GM12874 (cell line): Measurements from ENCODE around the gene CIRBP.
A peak's percentile ranks its signal among the peaks of the same experiment; 100 is the strongest.

ENCODE experiments used
- TF ChIP-seq, protein P1 (sequence below): IDR thresholded peaks from 2 replicates; pipeline ENCODE4 v1.5.1; 2011; ENCODE audit warnings: low read depth, mild to moderate bottlenecking, control low read depth, low read length, moderate library complexity; ENCODE audit not compliant: insufficient read depth

The CIRBP gene

DNA sequence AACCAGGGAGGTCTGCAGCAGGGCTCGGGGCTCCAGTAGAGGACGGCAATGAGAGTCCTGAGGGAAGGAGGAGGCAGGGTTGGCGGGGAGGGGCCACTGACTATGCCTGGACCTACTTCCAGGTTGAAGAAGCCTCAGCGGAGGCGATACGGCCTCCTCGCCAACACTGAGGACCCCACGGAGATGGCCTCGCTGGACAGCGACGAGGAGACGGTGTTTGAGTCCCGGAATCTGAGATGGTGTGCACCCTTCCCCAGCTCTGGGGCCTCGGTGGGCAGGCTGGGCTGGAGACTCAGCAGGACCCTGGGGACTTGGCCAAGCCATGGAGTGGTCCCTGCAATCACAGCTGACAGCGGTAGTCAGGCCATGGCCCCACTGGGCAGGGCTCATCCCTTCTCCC lies 7.9 kb downstream of the CIRBP start:
- TF ChIP-seq, protein P1, sequence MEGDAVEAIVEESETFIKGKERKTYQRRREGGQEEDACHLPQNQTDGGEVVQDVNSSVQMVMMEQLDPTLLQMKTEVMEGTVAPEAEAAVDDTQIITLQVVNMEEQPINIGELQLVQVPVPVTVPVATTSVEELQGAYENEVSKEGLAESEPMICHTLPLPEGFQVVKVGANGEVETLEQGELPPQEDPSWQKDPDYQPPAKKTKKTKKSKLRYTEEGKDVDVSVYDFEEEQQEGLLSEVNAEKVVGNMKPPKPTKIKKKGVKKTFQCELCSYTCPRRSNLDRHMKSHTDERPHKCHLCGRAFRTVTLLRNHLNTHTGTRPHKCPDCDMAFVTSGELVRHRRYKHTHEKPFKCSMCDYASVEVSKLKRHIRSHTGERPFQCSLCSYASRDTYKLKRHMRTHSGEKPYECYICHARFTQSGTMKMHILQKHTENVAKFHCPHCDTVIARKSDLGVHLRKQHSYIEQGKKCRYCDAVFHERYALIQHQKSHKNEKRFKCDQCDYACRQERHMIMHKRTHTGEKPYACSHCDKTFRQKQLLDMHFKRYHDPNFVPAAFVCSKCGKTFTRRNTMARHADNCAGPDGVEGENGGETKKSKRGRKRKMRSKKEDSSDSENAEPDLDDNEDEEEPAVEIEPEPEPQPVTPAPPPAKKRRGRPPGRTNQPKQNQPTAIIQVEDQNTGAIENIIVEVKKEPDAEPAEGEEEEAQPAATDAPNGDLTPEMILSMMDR: no peak

DNA sequence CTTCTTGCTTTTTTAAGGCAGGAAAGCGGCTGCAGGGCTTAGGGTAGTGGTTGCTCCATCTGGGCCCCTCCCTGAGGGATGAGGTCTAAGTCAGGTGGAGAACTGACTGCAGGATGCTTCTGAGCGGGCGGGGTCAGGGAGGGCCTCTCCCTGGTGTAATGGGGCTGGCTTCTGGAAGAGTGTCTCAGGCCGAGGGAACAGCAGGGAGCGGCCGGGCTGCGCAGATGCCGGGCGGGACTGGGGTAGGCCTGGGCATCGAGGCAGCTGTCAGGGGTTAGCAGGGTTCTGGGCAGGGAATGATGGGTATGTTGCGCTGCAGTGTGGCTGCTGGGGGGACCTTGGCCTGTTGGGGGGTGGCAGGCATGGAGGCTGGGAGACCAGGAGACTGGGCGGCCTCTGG lies 8.9 kb downstream of the CIRBP start:
- TF ChIP-seq, protein P1: no peak

DNA sequence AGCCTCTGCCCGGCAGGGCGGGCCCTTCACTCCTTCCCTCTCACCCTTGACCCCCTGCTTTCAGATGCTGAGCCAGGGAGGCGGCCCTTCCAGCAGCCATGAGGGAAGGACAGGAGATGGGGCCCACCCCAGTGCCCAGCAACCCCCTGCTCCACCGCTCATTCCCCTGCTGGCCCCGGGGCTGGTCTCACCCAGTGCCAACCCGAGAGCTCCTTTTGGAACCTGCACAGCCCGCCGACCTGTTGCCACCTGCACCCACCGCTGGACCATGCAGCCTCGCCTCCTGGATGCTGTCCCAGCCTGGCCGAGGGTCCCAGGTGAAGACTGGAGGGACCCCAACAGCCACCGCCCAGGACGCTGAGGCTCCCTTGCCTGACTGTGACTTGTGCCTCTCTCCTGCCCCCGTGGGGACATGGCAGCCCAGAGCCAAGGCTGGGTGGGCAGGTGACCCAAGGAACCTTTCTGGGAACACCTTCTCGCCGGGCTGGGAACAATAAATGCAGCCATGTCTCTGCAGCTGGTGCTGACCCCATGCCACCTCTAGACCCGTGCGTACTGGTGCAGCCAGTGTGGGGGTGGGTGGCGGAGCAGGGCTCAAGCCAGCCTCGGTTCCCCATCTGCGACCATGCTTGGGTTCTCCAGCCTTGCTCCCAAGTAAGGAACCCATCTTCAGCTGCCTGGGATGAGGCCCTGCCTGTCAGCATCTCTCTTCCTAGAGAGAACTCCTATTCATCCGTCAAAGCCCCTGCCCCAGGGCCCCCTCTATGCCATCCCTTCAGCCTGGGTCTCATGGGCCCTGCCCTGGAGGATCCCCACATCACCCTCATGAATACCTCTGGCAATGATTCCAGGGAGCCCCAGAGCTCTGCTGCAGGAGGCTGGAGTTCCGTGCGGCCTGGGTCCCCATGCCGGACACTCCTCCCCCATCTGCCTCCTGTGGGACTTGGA lies 9.9 kb downstream of the CIRBP start:
- TF ChIP-seq, protein P1: no peak

DNA sequence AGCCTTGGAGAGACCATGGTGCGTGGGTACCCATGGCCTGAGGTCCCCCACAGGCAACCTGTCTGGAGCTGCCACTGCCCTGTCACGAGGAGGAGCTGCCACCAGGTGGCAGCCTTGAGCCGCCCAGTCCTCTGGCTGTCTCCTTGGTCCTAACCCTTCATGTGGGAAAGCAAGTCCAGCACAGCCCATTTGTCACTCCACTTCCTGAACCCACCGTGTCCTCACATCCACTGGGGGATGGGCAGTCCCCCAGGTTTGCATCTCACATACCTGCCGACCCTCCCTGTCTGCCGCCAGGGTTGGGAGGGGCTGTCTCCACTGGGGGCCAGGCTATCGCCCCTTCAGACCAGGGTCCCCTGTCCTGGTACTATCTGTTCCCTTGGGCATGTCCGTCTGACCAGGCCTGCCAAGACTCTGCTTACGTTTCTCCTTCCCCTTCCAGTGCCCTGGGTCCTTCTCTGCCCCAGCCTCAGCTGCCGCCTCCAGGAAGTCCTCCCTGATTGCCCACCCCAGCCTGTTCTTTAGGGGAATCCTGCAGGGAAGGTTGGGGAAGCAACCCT lies 10.7 kb downstream of the CIRBP start:
- TF ChIP-seq, protein P1: peak; percentile 99

DNA sequence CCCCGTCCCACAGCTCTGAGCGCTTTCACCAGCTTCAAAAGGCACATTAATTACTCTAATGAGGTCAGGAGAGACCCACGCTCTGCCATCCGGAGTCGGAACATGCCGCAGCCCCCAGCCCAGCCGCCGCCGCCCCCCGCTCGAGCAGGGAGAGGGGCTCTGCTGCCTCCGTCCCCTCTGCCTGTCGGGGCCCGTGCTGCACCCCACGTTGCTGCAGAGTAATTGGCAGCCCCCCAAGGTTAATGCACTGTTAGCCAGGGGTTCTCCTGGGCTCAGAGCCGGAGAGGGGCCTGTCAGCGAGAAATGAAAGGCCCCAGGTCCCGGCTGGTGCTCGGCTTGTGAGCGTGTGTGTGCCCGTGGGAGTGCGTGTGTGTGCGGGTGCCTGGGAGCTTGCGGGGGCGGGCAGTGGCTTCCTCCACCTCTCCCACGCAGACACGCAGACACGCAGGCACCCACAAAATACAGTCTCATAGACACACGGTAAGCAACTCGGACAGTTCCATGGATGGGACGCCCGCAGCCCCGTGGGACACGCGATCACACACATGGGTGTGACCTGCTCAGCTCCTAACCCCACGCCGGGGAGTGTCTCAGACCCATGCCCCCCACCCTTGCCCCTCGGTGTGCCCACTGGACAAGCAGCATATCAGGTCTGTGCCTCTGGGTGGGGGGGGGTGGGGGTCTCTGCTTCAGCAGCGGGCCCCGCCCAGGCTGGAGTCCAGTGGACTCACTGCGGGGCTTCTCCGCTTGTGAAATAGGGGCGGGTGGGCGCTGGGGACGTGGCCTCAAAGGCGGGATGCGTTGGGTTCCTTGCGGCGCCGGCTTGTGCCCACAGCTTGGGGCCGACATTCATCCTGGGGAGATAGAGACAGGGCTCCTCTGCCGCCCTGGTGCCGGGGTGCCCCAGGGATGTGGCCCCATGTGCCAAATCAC lies 11.8 kb downstream of the CIRBP start:
- TF ChIP-seq, protein P1: no peak

DNA sequence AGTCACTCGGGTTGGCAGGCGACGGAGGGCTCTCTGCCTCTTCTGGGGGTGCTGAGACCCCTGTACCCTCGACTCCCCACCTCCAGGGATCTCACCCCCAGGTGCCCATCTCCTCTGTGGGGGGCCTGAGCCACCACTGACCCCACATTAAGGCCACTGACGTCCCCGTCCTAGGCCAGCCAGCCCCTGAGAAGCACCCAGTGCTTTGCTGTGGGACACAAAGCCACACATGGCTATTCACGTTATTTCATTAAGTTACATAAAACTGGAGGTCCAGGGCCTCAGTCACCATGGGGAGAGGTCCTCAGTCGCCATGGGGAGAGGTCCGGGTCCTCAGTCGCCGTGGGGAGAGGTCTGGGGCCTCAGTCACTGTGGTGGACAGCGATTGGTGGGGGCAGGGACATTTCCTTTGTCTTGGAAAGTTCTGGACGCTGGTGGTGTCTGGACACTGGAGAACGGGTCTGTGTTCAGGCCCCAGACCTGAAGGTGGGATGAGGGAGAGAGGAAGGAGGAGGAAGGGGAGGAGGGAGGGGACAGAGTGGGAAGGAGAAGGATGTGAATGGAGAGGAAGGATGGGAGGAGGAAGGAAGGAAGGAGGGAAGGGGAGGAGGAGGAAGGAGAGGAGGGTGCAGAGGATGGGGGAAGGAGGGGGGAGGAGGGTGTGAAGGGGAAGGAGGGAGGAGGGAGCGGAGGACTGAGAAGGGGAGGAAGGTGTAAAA lies 12.6 kb downstream of the CIRBP start:
- TF ChIP-seq, protein P1: no peak
